Measurements from ENCODE around the gene EPAS1.

The EPAS1 gene

GRCh38 chr2:46380038-46380940 is 83.1 kb downstream of the EPAS1 start:
- no peak overlapping the region for H3K4me3 ChIP-seq (ENCODE audit: low read depth, low read length)
- no peaks in the 10 kb centered on the region for H3K36me3 ChIP-seq (ENCODE audit: control insufficient read depth, insufficient read depth, low read length)
- H3K27ac ChIP-seq (ENCODE audit: low read depth, low read length): no peak overlapping the region

DNA sequence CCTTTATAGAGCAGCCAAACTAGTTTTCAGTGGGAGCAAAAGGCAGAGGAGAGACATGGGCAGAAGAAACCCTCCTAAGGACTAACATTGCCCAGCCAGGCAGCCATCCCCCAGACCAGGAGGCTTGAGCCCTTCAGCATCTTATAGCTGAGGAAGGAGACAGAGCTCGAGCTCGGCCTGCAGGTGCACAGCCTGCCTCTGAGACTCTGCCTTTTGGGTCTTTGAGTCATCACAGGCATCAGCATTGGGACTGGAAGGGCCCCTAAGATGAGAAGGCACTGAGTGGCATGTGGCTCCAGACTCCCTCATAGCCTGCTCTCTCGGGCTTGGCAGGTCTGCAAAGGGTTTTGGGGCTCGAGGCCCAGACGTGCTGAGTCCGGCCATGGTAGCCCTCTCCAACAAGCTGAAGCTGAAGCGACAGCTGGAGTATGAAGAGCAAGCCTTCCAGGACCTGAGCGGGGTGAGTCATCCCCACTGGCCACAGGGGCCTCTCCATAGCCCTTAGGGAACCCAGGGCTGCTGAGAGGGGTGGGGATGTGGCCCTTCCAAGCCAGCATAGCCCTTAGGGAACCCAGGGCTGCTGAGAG is 84.1 kb downstream of the EPAS1 start:
- Histone ChIP-seq H3K4me3 (ENCODE audit: low read depth, low read length) (no peak overlapping the region), H3K36me3 (ENCODE audit: control insufficient read depth, insufficient read depth, low read length) (no peaks in the 10 kb centered on the region), H3K27ac (ENCODE audit: low read depth, low read length) (no peak overlapping the region), H3K9me3 (ENCODE audit: control insufficient read depth, insufficient read depth, low read depth, low read length) (no peaks in the 10 kb centered on the region), H3K9ac (ENCODE audit: low read length) (no peak overlapping the region), H3K4me1 (ENCODE audit: control insufficient read depth, insufficient read depth, low read length) (no peaks in the 10 kb centered on the region), H3K27me3 (ENCODE audit: control insufficient read depth, insufficient read depth, low read length) (no peaks in the 10 kb centered on the region)

More at GRCh38 chr2:46380038-46380940, 83.1 kb downstream of the EPAS1 start:
- no peaks in the 10 kb centered on the region for H3K4me1 ChIP-seq (ENCODE audit: control insufficient read depth, insufficient read depth, low read length)
- no peaks in the 10 kb centered on the region for H3K9me3 ChIP-seq (ENCODE audit: control insufficient read depth, insufficient read depth, low read depth, low read length)
- no peak overlapping the region for H3K9ac ChIP-seq (ENCODE audit: low read length)
- no peaks in the 10 kb centered on the region for H3K27me3 ChIP-seq (ENCODE audit: control insufficient read depth, insufficient read depth, low read length)

GRCh38 chr2:46381871-46382270 is 84.7 kb downstream of the EPAS1 start:
- Histone ChIP-seq H3K27me3 (ENCODE audit: control insufficient read depth, insufficient read depth, low read length) (no peaks in the 10 kb centered on the region), H3K27ac (ENCODE audit: low read depth, low read length) (no peak overlapping the region), H3K4me3 (ENCODE audit: low read depth, low read length) (no peak overlapping the region), H3K36me3 (ENCODE audit: control insufficient read depth, insufficient read depth, low read length) (no peaks in the 10 kb centered on the region), H3K9ac (ENCODE audit: low read length) (no peak overlapping the region), H3K9me3 (ENCODE audit: control insufficient read depth, insufficient read depth, low read depth, low read length) (no peaks in the 10 kb centered on the region), H3K4me1 (ENCODE audit: control insufficient read depth, insufficient read depth, low read length) (no peaks in the 10 kb centered on the region)

DNA sequence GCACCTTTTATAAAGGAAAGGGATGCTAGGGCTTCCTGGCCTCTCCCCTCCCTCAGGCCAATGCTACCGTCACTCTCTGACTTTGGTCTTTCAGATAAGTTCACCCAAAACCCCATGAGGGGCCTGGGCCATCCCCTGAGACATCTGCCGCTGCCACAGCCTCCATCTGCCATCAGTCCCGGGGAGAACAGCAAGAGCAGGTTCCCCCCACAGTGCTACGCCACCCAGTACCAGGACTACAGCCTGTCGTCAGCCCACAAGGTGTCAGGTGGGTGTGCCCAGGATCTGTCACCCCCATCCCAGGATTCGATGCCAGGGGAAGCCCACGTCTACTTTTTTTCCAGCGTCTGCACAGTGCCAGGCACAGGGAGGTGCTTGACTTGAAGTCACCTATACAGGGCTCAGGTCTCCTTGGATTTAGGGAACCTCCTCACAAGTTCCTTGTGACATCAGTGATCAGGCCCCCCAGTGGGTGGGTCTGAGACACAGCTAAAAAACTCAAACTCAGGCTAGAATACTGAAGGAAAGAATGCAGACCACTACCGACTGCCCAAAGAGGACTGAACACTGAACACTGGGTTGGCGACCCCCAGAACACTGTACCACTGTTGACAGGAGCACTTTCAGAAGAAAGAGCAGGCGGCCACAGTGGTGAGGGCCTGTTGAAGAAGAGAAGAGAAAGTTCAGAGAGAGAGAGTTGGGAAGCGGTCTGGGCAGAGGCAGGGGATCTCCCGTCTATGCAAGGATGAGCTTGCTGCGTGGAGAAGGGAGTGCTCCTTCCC is 85.3 kb downstream of the EPAS1 start:
- H3K9me3 ChIP-seq (ENCODE audit: control insufficient read depth, insufficient read depth, low read depth, low read length): no peaks in the 10 kb centered on the region

GRCh38 chr2:46383113-46383395 is 85.8 kb downstream of the EPAS1 start:
- no peaks in the 10 kb centered on the region for H3K36me3 ChIP-seq (ENCODE audit: control insufficient read depth, insufficient read depth, low read length)
- no peaks in the 10 kb centered on the region for H3K4me1 ChIP-seq (ENCODE audit: control insufficient read depth, insufficient read depth, low read length)
- no peak overlapping the region for H3K27ac ChIP-seq (ENCODE audit: low read depth, low read length)
- no peak overlapping the region for H3K4me3 ChIP-seq (ENCODE audit: low read depth, low read length)
- H3K27me3 ChIP-seq (ENCODE audit: control insufficient read depth, insufficient read depth, low read length): no peaks in the 10 kb centered on the region
- H3K9me3 ChIP-seq (ENCODE audit: control insufficient read depth, insufficient read depth, low read depth, low read length): no peaks in the 10 kb centered on the region
- H3K9ac ChIP-seq (ENCODE audit: low read length): no peak overlapping the region

More for the DNA sequence above, 85.3 kb downstream of the EPAS1 start:
- H3K9ac ChIP-seq (ENCODE audit: low read length): no peak overlapping the region
- H3K27ac ChIP-seq (ENCODE audit: low read depth, low read length): no peak overlapping the region
- no peak overlapping the region for H3K4me3 ChIP-seq (ENCODE audit: low read depth, low read length)
- no peaks in the 10 kb centered on the region for H3K36me3 ChIP-seq (ENCODE audit: control insufficient read depth, insufficient read depth, low read length)
- no peaks in the 10 kb centered on the region for H3K27me3 ChIP-seq (ENCODE audit: control insufficient read depth, insufficient read depth, low read length)
- H3K4me1 ChIP-seq (ENCODE audit: control insufficient read depth, insufficient read depth, low read length): no peaks in the 10 kb centered on the region

DNA sequence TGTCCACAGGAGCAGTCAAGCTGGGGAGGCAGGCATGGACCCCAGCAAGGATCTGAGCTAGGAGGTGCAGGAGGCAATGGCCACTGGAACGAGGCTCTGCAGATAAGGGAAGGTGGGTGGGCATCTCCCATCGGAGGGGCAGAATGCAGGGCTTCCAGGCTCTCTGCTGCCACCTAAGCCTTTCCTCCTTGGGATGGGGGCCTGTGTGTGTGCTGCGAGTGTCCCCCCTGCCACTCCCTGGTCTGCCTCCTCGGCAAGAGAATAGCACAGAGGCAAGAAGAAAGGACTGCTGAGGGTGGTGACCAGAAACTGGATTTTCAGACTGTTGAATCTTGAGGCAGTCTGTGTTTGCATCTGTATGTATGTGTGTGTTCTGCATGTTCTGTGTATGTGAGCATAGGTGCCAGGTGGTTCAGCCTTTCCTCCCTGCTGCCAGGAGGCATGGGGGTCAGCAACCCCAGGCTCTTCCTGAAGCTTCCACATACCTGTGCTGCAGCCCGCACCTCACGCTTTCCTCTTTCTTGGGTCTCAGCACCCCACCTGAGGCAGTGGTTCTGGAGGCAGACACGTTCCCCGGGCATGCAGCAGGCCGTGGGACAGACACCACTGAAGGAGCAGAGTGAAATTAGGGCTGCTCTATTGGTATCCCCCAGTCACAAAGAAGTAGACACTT is 86.7 kb downstream of the EPAS1 start:
- no peaks in the 10 kb centered on the region for H3K36me3 ChIP-seq (ENCODE audit: control insufficient read depth, insufficient read depth, low read length)
- H3K4me3 ChIP-seq (ENCODE audit: low read depth, low read length): no peak overlapping the region
- H3K27ac ChIP-seq (ENCODE audit: low read depth, low read length): no peak overlapping the region
- H3K9ac ChIP-seq (ENCODE audit: low read length): no peak overlapping the region
- no peaks in the 10 kb centered on the region for H3K4me1 ChIP-seq (ENCODE audit: control insufficient read depth, insufficient read depth, low read length)
- H3K9me3 ChIP-seq (ENCODE audit: control insufficient read depth, insufficient read depth, low read depth, low read length): no peaks in the 10 kb centered on the region
- H3K27me3 ChIP-seq (ENCODE audit: control insufficient read depth, insufficient read depth, low read length): no peaks in the 10 kb centered on the region

DNA sequence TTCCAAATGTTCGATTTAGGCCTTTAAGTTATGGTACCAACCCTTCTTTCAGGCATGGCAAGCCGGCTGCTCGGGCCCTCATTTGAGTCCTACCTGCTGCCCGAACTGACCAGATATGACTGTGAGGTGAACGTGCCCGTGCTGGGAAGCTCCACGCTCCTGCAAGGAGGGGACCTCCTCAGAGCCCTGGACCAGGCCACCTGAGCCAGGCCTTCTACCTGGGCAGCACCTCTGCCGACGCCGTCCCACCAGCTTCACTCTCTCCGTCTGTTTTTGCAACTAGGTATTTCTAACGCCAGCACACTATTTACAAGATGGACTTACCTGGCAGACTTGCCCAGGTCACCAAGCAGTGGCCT is 87.2 kb downstream of the EPAS1 start:
- Histone ChIP-seq H3K4me1 (ENCODE audit: control insufficient read depth, insufficient read depth, low read length) (no peaks in the 10 kb centered on the region), H3K36me3 (ENCODE audit: control insufficient read depth, insufficient read depth, low read length) (no peaks in the 10 kb centered on the region), H3K9ac (ENCODE audit: low read length) (no peak overlapping the region), H3K27me3 (ENCODE audit: control insufficient read depth, insufficient read depth, low read length) (no peaks in the 10 kb centered on the region), H3K4me3 (ENCODE audit: low read depth, low read length) (no peak overlapping the region), H3K27ac (ENCODE audit: low read depth, low read length) (no peak overlapping the region), H3K9me3 (ENCODE audit: control insufficient read depth, insufficient read depth, low read depth, low read length) (no peaks in the 10 kb centered on the region)

DNA sequence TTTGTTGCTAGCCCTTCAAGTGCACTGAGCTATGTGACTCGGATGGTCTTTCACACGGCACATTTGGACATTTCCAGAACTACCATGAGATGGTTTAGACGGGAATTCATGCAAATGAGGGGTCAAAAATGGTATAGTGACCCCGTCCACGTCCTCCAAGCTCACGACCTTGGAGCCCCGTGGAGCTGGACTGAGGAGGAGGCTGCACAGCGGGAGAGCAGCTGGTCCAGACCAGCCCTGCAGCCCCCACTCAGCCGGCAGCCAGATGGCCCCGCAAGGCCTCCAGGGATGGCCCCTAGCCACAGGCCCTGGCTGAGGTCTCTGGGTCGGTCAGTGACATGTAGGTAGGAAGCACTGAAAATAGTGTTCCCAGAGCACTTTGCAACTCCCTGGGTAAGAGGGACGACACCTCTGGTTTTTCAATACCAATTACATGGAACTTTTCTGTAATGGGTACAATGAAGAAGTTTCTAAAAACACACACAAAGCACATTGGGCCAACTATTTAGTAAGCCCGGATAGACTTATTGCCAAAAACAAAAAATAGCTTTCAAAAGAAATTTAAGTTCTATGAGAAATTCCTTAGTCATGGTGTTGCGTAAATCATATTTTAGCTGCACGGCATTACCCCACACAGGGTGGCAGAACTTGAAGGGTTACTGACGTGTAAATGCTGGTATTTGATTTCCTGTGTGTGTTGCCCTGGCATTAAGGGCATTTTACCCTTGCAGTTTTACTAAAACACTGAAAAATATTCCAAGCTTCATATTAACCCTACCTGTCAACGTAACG is 88.8 kb downstream of the EPAS1 start:
- no peaks in the 10 kb centered on the region for H3K36me3 ChIP-seq (ENCODE audit: control insufficient read depth, insufficient read depth, low read length)
- H3K27me3 ChIP-seq (ENCODE audit: control insufficient read depth, insufficient read depth, low read length): no peaks in the 10 kb centered on the region
- H3K9me3 ChIP-seq (ENCODE audit: control insufficient read depth, insufficient read depth, low read depth, low read length): no peaks in the 10 kb centered on the region
- H3K4me3 ChIP-seq (ENCODE audit: low read depth, low read length): no peak overlapping the region
- no peaks in the 10 kb centered on the region for H3K4me1 ChIP-seq (ENCODE audit: control insufficient read depth, insufficient read depth, low read length)
- H3K9ac ChIP-seq (ENCODE audit: low read length): no peak overlapping the region
- H3K27ac ChIP-seq (ENCODE audit: low read depth, low read length): no peak overlapping the region

- H3K27ac ChIP-seq (ENCODE audit: low read depth, low read length): no peak overlapping the region
- no peaks in the 10 kb centered on the region for H3K27me3 ChIP-seq (ENCODE audit: control insufficient read depth, insufficient read depth, low read length)
- no peak overlapping the region for H3K9ac ChIP-seq (ENCODE audit: low read length)
- H3K4me3 ChIP-seq (ENCODE audit: low read depth, low read length): no peak overlapping the region
- no peaks in the 10 kb centered on the region for H3K9me3 ChIP-seq (ENCODE audit: control insufficient read depth, insufficient read depth, low read depth, low read length)
- H3K4me1 ChIP-seq (ENCODE audit: control insufficient read depth, insufficient read depth, low read length): no peaks in the 10 kb centered on the region
- H3K36me3 ChIP-seq (ENCODE audit: control insufficient read depth, insufficient read depth, low read length): no peaks in the 10 kb centered on the region
Measured at GRCh38 chr2:46386763-46387162, 89.6 kb downstream of the EPAS1 start.

DNA sequence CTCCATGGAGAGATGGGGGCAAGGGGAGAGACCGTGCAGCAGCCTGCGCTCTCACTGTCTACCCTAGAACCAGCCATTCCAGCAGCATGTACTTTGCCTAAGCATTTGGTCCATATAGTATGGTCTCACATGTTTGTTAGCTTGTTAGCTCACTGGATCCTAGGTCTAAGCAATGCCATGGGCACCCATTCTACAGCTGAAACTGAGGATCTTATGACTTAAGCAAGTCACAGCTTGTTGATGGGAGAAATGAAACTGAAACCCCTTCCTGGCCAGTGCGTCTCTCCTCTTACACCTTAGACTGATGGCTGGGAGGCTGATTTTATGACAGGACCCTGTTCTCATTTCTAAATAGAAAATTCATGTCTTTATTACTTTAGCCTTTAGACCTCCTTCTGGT is 90.1 kb downstream of the EPAS1 start:
- Histone ChIP-seq H3K4me3 (ENCODE audit: low read depth, low read length) (no peak overlapping the region), H3K9me3 (ENCODE audit: control insufficient read depth, insufficient read depth, low read depth, low read length) (no peaks in the 10 kb centered on the region), H3K9ac (ENCODE audit: low read length) (no peak overlapping the region), H3K4me1 (ENCODE audit: control insufficient read depth, insufficient read depth, low read length) (no peaks in the 10 kb centered on the region), H3K36me3 (ENCODE audit: control insufficient read depth, insufficient read depth, low read length) (no peaks in the 10 kb centered on the region), H3K27me3 (ENCODE audit: control insufficient read depth, insufficient read depth, low read length) (no peaks in the 10 kb centered on the region), H3K27ac (ENCODE audit: low read depth, low read length) (no peak overlapping the region)
